Neural progenitor cell (in vitro differentiated cells): ENCODE results near the gene EXOG. TPM values are rescaled to one million over a fixed set of nuclear protein-coding genes. Genes with fewer than 3 reads are reported as not detected.

Source experiments
- DNase-seq: peaks from one replicate; pipeline ENCODE4 v3.0.0-alpha.2; 2016; ENCODE audit warnings: low spot score
- H2AFZ ChIP-seq: fragments of 200-600 bp; sonication (generic); replicated peaks from 2 replicates; pipeline ENCODE4 v1.6.1; 2016; ENCODE audit warnings: antibody characterized with exemption
- H3F3A ChIP-seq: fragments of 200-600 bp; sonication (generic); 2 replicates; pipeline ENCODE4 v1.6.1; 2016; ENCODE audit warnings: antibody characterized with exemption, low read depth
- H3K27ac ChIP-seq: fragments of 200-600 bp; sonication (generic); 2 replicates; pipeline ENCODE4 v1.5.1; 2016; ENCODE audit warnings: mild to moderate bottlenecking
- H3K27me3 ChIP-seq: fragments of 200-600 bp; sonication (generic); 2 replicates; pipeline ENCODE4 v1.6.1; 2016; ENCODE audit warnings: mild to moderate bottlenecking, moderate library complexity
- H3K36me3 ChIP-seq: fragments of 200-600 bp; sonication (generic); 2 replicates; pipeline ENCODE4 v1.5.1; 2016
- H3K4me1 ChIP-seq: fragments of 200-600 bp; sonication (generic); 2 replicates; pipeline ENCODE4 v1.6.1; 2016; ENCODE audit warnings: mixed run types
- H3K4me2 ChIP-seq: fragments of 200-600 bp; sonication (generic); 2 replicates; pipeline ENCODE4 v1.6.1; 2016
- H3K4me3 ChIP-seq: fragments of 200-600 bp; sonication (generic); 2 replicates; pipeline ENCODE4 v1.5.1; 2016
- H3K79me2 ChIP-seq: fragments of 200-600 bp; sonication (generic); 2 replicates; pipeline ENCODE4 v1.6.1; 2016; ENCODE audit warnings: low read depth
- H3K9ac ChIP-seq: fragments of 200-600 bp; sonication (generic); 2 replicates; pipeline ENCODE4 v1.6.1; 2016
- H3K9me3 ChIP-seq: fragments of 200-600 bp; sonication (generic); 2 replicates; pipeline ENCODE4 v1.5.1; 2016; ENCODE audit warnings: low read depth
- H4K20me1 ChIP-seq: fragments of 200-600 bp; sonication (generic); 2 replicates; pipeline ENCODE4 v1.6.1; 2016; ENCODE audit warnings: low read depth
- H3K27ac Mint-ChIP-seq: 3 replicates; pipeline ENCODE4 v1.8.0; 2021; ENCODE audit warnings: mixed read lengths
- H3K27me3 Mint-ChIP-seq: 2 replicates; pipeline ENCODE4 v1.8.0; 2022; ENCODE audit warnings: low read depth, mild to moderate bottlenecking, inconsistent platforms, moderate library complexity, mixed read lengths; ENCODE audit not compliant: insufficient read depth
- H3K36me3 Mint-ChIP-seq: 3 replicates; pipeline ENCODE4 v1.8.0; 2021; ENCODE audit warnings: mixed read lengths
- H3K4me1 Mint-ChIP-seq: 3 replicates; pipeline ENCODE4 v1.8.0; 2021; ENCODE audit warnings: mixed read lengths
- H3K4me3 Mint-ChIP-seq: 3 replicates; pipeline ENCODE4 v1.8.0; 2021; ENCODE audit warnings: mild to moderate bottlenecking, moderate library complexity, mixed read lengths
- H3K9me3 Mint-ChIP-seq: 3 replicates; pipeline ENCODE4 v1.8.0; 2020; ENCODE audit warnings: mixed read lengths
- CTCF ChIP-seq: fragments of 200-600 bp; sonication (generic); IDR thresholded peaks from 2 replicates; pipeline ENCODE4 v1.5.1; 2017; ENCODE audit warnings: antibody characterized with exemption, mild to moderate bottlenecking
- EZH2 ChIP-seq: fragments of 200-600 bp; sonication (generic); IDR thresholded peaks from 2 replicates; pipeline ENCODE4 v1.6.1; 2017; ENCODE audit warnings: antibody characterized with exemption, mild to moderate bottlenecking, moderate library complexity
- EZH2phosphoT487 ChIP-seq: fragments of 200-600 bp; sonication (generic); IDR thresholded peaks from 2 replicates; pipeline ENCODE4 v1.6.1; 2017; ENCODE audit warnings: antibody characterized with exemption
- total RNA-seq: library from RNA; depleted of rRNA; stranded (reverse); fragments of >200 nt; gene quantifications from 2 replicates; pipeline ENCODE4 v1.2.3, GENCODE V29; 2015; ENCODE audit warnings: low replicate concordance

EXOG gene
- total RNA-seq, 1 donor from 2014 or later, result 11.6 TPM

- no peak overlapping the region for H3K27ac Mint-ChIP-seq
- no peak for TF ChIP-seq EZH2phosphoT487
- no peak for TF ChIP-seq EZH2
- no peak for TF ChIP-seq CTCF
- H3K36me3 Mint-ChIP-seq, result peaks cover 52% of the 10 kb centered on the region
- H3K27ac ChIP-seq, result no peak overlapping the region
- H3K27me3 ChIP-seq, result no peaks in the 10 kb centered on the region
- H3K4me1 ChIP-seq, result no peaks in the 10 kb centered on the region
- no peak overlapping the region for H3K4me2 ChIP-seq
- H2AFZ ChIP-seq, result no peak overlapping the region
- peaks cover 31% of the 10 kb centered on the region for H4K20me1 ChIP-seq
- no peak overlapping the region for H3K9ac ChIP-seq
- no peak overlapping the region for H3K4me3 ChIP-seq
- no peak for DNase-seq
- peaks cover 1% of the 10 kb centered on the region for H3K79me2 ChIP-seq
- H3K9me3 Mint-ChIP-seq, result no peaks in the 10 kb centered on the region
- no peaks in the 10 kb centered on the region for H3F3A ChIP-seq
- peaks cover 2% of the 10 kb centered on the region for H3K27me3 Mint-ChIP-seq
- H3K4me3 Mint-ChIP-seq, result no peak overlapping the region
- H3K4me1 Mint-ChIP-seq, result no peaks in the 10 kb centered on the region
- no peaks in the 10 kb centered on the region for H3K9me3 ChIP-seq
- peaks cover 17% of the 10 kb centered on the region for H3K36me3 ChIP-seq
These were observed 13.2 kb upstream of the EXOG start for GRCh38 chr3:38482951-38483350.

GRCh38 chr3:38487323-38487722, 8.8 kb upstream of the EXOG start:
- H3K27ac Mint-ChIP-seq, result no peak overlapping the region
- H3K4me1 Mint-ChIP-seq, result no peaks in the 10 kb centered on the region
- H3K4me1 ChIP-seq, result peaks cover 6% of the 10 kb centered on the region
- no peak for TF ChIP-seq EZH2phosphoT487
- no peak for TF ChIP-seq EZH2
- TF ChIP-seq CTCF, result no peak
- peaks cover 4% of the 10 kb centered on the region for H3K36me3 ChIP-seq
- DNase-seq, result no peak
- peaks cover 7% of the 10 kb centered on the region for H3K79me2 ChIP-seq
- no peaks in the 10 kb centered on the region for H3K27me3 ChIP-seq
- H3K27ac ChIP-seq, result no peak overlapping the region
- no peaks in the 10 kb centered on the region for H3K9me3 ChIP-seq
- H3K9ac ChIP-seq, result no peak overlapping the region
- peaks cover 42% of the 10 kb centered on the region for H3K36me3 Mint-ChIP-seq
- H2AFZ ChIP-seq, result no peak overlapping the region
- H4K20me1 ChIP-seq, result peaks cover 26% of the 10 kb centered on the region
- no peak overlapping the region for H3K4me3 Mint-ChIP-seq
- peaks cover 2% of the 10 kb centered on the region for H3K27me3 Mint-ChIP-seq
- H3K9me3 Mint-ChIP-seq, result no peaks in the 10 kb centered on the region
- H3K4me3 ChIP-seq, result no peak overlapping the region
- H3F3A ChIP-seq, result no peaks in the 10 kb centered on the region
- no peak overlapping the region for H3K4me2 ChIP-seq

- TF ChIP-seq EZH2phosphoT487 (no peak), CTCF (no peak), EZH2 (no peak)
- H2AFZ ChIP-seq, result no peak overlapping the region
- no peak overlapping the region for H3K27ac Mint-ChIP-seq
These were observed 7.2 kb upstream of the EXOG start for GRCh38 chr3:38488949-38489348.

GRCh38 chr3:38489766-38490165, 6.4 kb upstream of the EXOG start:
- peaks cover 1% of the 10 kb centered on the region for H3K36me3 ChIP-seq
- Mint-ChIP-seq H3K36me3 (peaks cover 24% of the 10 kb centered on the region), H3K4me1 (no peaks in the 10 kb centered on the region), H3K9me3 (no peaks in the 10 kb centered on the region), H3K27me3 (peaks cover 2% of the 10 kb centered on the region), H3K27ac (no peak overlapping the region), H3K4me3 (no peak overlapping the region)
- peaks cover 6% of the 10 kb centered on the region for H3K4me1 ChIP-seq
- peaks cover 26% of the 10 kb centered on the region for H4K20me1 ChIP-seq
- H3K79me2 ChIP-seq, result peaks cover 7% of the 10 kb centered on the region
- DNase-seq, result no peak
- no peak overlapping the region for H3K27ac ChIP-seq
- H3K27me3 ChIP-seq, result no peaks in the 10 kb centered on the region
- no peak overlapping the region for H2AFZ ChIP-seq
- H3K4me2 ChIP-seq, result no peak overlapping the region
- TF ChIP-seq CTCF, result no peak
- TF ChIP-seq EZH2, result no peak
- no peak for TF ChIP-seq EZH2phosphoT487
- H3F3A ChIP-seq, result peaks cover 6% of the 10 kb centered on the region
- no peak overlapping the region for H3K4me3 ChIP-seq
- H3K9me3 ChIP-seq, result no peaks in the 10 kb centered on the region
- no peak overlapping the region for H3K9ac ChIP-seq

More at GRCh38 chr3:38488949-38489348, 7.2 kb upstream of the EXOG start:
- Mint-ChIP-seq H3K4me1 (no peaks in the 10 kb centered on the region), H3K36me3 (peaks cover 28% of the 10 kb centered on the region), H3K27me3 (peaks cover 2% of the 10 kb centered on the region), H3K4me3 (no peak overlapping the region), H3K9me3 (no peaks in the 10 kb centered on the region)
- Histone ChIP-seq H3K9me3 (no peaks in the 10 kb centered on the region), H3K9ac (no peak overlapping the region), H3K79me2 (peaks cover 7% of the 10 kb centered on the region), H3K27me3 (no peaks in the 10 kb centered on the region), H3K4me3 (no peak overlapping the region), H4K20me1 (peaks cover 26% of the 10 kb centered on the region), H3K27ac (no peak overlapping the region), H3K4me1 (peaks cover 6% of the 10 kb centered on the region), H3K4me2 (no peak overlapping the region), H3K36me3 (peaks cover 4% of the 10 kb centered on the region), H3F3A (no peaks in the 10 kb centered on the region)
- DNase-seq, result no peak
